GM18520 (cell line): ENCODE results near the gene DUSP2.

Experiments used
- ATAC-seq: cut with Tn5 transposase; IDR thresholded peaks from one replicate; pipeline ENCODE4 v1.9.1; 2021; ENCODE audit not compliant: unreplicated experiment

The DUSP2 gene, protein sequence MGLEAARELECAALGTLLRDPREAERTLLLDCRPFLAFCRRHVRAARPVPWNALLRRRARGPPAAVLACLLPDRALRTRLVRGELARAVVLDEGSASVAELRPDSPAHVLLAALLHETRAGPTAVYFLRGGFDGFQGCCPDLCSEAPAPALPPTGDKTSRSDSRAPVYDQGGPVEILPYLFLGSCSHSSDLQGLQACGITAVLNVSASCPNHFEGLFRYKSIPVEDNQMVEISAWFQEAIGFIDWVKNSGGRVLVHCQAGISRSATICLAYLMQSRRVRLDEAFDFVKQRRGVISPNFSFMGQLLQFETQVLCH

DNA sequence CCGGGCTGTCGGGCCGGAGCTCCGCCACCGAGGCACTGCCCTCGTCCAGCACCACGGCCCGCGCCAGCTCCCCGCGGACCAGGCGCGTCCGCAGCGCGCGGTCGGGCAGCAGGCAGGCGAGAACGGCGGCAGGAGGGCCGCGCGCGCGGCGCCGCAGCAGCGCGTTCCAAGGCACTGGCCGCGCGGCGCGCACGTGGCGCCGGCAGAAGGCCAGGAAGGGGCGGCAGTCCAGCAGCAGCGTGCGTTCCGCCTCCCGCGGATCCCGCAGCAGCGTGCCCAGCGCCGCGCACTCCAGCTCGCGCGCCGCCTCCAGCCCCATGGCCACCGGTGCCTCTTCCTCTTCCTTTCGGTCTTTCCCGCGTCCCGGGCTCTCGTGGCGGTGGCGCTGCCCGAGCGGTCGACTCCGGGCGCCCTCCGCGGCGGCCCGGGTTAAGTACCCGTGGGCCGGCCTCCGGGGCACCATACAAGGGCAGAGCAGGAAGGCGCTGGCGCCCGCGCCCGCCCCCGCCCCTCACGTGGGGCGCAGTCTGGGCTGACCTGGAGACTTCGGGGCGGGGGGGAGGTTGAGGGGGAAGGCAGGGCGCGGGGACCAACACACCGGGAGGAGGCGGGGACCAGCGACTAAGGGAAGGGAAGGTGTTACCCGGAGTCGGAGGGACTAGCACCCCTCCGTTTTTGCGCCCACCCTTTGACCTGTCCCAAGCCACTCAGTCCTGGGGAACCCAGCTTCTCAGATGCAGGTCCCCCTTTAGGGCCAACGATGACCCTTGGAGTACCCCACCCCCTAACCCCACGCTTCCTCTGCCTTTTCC lies at the start of gene DUSP2:
TSS of gene DUSP2 (minus strand) at position 405 of the 812 bp plus-strand sequence. CDS start at position 319, 86 bp downstream.
- ATAC-seq = peak; percentile 38

DNA sequence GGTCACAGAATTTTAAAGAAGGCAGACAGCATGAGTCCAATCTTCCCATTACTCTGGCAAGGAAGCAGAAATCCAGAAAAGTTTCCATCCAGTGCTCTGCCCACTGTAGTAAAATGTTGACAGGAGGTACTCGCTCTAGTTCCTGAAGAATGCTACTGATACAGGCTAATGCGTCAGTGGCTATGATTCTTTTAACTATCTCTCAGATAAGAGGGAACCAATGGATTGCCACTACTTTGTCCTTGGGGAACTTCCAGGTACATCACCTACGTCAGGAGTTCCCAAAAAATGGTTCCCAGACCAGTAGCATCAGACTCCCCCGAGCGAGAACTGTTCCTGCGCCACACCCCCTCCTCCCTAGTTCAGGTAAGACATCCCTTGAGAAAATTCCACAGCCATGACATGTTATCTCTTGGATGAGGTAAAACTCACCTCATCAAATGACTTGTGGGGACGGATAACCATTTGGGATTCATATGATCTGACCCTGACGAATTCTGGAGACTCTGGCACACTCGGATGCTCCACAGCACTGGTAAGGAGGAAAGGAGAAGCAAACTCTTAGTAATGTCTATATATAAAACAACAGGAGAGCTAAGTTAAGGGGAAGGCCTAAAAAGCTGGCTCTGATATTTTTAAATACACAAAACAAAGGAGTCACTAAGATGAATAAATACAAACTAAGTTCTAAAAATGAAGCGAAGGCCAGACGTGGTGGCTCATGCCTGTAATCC lies 46.9 kb upstream of the DUSP2 start:
- ATAC-seq = no peak

DNA sequence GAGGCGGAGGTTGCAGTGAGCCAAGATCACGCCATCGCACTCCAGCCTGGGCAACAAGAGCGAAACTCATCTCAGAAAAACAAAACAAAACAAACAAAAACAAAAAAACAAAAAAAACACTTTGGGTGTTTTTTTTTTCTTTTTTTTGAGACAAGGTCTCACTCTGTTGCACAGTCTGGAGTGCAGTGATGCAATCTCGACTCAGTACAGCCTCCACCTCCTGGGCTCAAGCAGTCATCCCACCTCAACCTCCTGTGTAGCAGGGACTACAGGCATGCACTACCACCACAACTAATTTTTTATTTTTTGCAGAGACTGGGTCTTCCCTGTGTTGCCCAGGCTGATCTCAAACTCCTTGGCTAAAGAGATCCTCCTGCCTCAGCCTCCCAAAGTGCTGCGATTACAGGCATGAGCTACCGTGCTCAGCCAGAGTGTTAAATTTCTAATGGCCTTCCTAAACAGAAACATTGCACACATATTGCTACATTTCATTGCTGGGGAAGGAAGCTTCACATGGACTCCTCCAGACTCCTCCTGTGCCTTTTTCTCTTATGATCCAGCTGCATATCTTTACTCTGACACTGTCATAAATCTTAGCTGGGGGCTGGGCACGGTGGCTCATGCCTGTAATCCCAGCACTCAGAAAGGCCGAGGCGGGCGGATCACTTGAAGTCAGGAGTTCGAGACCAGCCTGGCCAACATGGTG lies 43.7 kb upstream of the DUSP2 start:
- ATAC-seq = no peak

DNA sequence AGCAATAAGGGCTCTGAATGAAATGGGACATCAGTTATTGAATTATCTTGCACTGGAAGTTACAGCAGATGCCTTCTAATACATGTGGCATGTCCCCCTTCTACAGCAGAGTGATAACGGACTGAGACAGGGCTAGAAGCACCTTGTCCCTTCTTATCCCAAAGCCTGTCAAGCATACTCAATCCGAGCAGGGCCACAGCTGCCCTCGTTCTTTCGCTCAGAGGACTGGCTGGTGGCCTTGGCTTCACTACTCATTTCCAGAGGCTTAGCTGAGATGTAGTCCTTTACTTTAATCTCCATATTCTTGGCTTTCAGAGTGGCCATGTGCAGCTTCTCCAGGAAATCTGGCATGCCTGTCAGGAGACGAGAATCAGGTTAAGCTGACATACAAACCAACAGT lies 41.3 kb upstream of the DUSP2 start:
- ATAC-seq = no peak

DNA sequence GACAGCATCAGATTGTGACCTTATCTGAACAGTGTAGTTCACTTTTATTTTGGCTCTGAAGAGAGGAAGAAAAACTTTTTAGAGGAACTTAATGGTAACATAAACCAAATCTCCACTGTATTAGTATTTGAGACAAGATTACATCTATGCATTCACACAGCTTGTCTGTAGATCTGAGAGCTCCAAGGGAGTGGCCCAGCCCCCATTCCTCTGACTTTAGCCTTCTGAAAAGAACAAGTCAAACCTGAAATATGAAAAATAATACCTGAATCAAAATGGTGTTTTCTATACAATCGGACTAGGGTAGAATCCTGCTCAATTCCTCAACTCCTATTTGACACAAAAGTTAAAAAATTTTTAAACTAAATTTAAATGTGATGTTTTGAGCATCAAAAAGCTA lies 40.3 kb upstream of the DUSP2 start:
- ATAC-seq = no peak

DNA sequence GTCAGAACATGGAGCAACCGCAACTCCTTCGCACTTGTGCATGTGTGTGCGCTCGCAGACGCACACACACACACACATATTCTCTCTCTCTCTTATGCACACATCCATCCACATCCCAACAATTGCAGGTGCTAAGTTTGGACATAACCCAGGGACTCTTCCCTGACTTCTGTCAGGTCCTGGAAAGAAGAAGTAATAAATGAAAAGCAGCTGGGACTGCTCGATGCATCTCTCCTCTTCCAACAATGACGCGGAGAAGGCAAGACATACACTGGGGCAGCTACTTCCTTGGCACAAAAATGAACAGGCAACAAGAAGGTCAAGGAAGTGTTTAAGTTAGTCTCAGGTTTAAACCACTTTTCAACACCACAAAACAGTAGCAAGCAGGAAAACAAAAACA lies 39.7 kb upstream of the DUSP2 start:
- ATAC-seq = no peak

DNA sequence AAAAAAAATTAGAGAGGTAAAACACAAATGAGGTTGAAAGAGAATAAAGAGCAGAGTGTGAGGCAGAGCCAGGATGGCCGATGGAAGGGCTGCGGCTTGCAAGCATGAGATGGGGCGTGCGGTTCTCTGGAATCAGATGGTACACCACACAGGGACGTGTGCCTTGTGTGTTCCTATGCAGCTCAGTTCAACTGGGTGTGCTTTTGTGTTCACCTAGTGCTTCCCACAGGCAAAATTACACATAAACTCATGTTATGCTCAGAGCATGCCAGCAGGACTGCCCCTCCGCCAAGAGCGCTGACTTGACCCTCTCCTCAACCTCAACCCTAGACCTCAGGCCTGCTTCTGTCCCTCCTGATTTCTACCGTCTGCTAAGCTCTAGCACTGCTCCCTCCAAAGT lies 38.9 kb upstream of the DUSP2 start:
- ATAC-seq = no peak

DNA sequence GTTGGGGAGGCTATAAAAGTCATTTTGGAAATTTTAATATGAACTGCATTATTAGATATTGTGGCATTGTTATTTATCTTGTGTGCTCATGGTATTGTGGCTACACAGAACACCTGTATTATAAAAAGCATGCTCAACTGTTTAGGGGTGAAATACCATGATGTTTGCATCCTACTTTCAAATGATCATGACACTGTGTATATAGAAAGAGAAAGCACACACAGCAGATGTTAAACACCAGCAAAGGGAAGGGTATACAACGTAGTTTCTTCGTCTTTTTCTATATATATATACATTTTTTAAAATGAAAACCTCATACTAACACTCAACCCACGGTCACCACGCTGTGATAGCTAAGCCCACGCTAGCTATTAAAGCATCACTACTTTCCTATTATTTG lies 36.3 kb upstream of the DUSP2 start:
- no peak for ATAC-seq

DNA sequence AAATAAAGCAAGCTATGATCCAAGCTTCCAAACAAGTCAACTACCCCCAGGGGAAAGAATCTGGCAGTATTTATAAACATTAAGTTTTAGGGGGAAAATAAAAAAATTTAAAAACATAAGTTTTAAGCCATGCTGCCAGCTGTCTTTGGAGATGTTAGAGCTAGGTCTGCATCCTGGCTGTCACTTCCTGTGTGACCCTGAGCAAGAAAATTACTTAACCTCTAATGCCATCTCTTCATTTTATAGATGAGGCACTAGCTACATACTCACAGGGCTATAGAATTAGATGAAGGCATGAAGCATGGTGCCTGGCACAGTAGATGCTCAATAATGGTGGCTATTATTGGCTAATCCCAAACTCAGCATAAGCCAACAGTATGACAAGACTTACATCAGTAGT lies 35.3 kb upstream of the DUSP2 start:
- ATAC-seq = no peak

DNA sequence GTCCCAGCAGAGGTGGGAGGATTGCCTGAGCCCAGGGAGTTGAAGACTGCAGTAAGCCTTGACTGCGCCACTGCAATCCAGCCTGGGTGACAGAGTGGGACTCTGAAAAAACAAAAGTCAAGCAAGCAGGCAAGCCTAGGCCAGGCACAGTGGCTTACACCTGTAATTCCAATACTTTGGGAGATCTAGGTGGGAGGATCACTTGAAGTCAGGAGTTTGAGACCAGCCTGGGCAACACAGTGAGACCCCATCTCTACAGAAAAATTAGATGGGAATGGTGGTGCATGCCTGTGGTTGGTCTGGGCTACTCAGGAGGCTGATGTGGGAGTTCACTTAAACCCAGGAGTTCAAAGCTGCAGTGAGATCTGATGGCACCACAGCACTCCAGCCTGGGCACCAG lies 34.8 kb upstream of the DUSP2 start:
- ATAC-seq = no peak

DNA sequence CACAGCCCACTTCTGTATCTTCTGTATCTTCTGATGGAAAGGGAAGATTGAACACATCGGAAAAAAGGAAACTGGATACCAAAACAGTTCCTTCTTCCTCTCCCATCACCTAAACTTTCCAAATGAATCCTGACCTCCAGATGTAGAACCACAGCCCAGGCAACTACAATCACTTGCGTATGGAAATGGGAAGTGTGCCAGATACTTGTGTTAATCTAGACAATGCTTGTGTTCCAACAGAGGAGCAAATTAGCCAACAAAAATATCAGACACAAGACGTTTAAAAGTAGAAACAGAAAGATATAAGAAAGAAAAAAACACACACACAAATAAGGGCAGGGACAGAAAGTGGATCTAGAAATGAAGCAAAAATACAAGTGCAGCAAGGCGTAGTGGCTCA lies 31.4 kb upstream of the DUSP2 start:
- ATAC-seq = no peak

DNA sequence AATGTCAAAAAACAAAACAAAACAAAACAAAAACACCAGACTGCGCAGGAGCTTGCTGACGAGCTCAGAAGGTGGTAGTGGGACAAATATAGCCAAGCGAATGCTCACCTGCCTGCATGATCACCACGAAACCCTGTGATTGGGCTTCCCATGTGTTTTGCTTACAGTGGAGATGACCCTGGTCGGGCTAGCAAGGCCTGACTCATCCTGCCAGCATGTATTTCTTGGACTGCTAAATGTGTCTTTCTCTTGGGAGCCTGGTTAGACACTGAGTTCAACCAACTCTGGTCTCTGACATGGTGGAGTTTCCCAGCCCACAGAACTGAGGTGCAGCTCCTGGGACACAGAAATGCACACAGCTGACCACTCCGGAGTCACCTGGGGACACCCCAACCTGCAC lies 30.7 kb upstream of the DUSP2 start:
- ATAC-seq = no peak

DNA sequence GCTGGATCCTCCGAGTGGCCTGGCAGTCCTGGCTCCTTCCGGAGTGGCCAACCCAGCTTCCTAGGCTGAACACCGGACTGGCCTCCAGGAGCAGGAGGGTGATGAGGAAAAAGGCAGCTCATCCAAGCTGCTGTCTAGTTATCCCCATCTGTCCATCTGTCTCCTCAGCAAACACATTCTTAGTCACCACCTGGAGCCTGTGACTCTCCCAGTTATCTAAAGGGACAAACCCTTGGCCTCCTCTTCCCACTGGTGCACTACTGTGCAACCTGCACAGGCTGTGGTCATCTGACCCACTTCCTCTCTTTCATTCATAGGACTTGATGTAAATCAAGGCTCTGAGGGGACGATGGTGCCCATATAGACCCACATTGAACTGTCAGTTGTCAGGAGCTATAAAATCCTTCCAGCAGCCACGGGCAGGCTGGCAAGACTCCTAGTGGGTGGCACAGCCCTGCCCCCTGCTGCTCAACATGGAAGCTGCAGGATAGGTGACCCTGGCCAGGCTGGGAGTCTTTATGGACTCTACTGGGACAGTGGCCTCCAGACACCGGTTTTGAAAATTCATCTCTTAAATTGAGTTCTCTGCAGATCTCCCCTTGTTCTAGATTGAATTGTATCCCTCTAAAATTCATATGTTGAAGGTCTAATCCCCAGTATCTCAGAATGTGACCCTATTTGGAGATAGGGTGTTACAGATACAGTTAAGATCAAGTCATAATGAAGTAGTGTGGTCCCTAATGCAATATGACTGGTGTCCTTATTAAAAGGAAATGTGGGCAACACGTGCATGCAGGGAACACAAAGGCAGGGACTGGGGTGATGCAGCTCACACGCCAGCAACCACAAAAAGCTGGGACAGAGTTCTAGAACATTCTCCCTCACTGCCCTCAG lies 29.3 kb upstream of the DUSP2 start:
- peak; percentile 85 for ATAC-seq

DNA sequence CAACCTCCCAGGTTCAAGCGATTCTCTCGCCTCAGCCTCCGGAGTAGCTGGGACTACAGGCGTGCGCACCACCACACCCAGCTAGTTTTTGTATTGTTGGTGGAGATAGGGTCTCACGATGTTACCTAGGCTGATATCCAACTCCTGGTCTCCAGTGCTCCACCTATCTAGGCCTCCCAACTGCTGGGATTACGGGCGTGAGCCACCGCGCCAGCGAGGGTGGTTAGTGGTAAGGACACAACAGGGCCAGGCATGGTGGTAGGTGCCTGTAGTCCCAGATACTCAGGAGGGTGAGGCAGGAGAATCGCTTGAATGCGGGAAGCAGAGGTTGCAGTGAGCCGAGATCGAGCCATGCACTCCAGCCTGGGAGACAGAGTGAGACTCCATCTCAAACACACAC lies 26.6 kb upstream of the DUSP2 start:
- no peak for ATAC-seq

DNA sequence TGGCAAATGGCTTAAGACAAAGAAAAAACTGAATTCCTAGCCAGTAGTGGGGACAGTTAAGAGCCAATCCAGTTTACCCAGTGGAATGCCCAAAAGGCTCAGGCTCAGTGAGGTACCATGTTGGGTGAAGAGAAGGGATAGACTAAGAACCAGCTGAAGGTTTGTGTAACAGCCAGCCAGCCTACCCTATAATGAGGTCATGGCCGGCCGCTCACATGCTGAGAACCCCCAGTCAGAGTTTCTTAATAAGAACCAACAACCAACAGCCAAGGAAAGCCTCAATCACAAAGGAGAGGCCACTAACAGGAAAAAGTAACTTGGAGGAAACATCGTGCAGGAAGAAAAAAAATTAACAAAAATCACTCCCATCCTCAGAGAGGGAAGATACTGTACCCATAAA lies 25.4 kb upstream of the DUSP2 start:
- ATAC-seq = no peak

DNA sequence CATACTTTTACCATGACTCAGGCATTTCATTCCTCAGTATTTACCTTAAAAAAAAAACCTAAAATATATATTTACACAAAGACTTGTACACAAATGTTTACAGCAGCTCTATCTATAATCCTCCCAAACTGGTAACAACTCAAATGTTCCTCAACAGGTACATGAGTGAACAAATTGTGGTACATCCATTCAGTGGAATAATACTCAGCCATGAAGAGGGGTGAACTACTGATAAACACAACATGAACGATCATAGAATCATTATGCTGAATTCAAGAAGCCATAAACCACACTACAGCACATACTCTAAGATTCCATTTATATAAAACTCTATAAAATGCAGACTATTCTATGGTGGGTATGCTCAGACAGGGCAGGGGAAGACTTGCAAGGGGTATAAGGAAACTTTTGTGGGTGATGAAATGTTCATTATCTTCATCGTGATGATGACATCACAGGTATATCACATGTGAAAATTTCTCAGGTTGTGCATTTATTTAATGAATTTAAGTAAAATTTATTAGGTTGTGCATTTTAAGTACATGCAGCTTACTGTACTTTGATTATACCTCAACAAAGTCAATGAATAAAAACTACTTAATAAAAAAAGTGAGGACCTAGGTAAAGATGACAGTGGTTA lies 24.7 kb upstream of the DUSP2 start:
- ATAC-seq = no peak

DNA sequence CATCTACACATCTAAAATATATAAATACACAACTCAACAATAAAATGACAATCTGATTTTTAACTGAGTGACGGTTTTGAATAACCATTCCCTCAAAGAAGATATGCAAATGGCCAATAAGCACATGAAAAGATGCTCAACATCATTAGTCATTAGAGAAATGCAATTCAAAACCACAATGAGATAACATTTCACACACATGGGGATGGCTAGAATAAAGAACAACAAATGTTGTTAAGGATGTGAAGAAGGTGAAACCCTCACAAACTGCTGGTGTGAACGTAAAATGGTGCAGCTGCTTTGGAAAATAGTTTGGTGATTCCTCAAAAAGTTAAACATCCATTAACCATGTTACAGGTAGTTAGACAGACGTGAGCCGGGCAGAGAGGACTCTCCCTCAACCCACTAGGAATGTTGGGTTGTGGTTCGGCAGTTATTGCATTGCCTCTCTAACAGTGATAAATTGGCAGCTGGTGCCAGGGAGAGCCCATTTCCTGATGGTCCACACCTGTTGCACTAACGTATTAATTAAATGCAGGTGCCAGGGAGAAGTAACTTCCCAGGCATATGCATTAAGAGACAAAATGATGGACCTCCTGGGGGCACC lies 22.3 kb upstream of the DUSP2 start:
- ATAC-seq = no peak

DNA sequence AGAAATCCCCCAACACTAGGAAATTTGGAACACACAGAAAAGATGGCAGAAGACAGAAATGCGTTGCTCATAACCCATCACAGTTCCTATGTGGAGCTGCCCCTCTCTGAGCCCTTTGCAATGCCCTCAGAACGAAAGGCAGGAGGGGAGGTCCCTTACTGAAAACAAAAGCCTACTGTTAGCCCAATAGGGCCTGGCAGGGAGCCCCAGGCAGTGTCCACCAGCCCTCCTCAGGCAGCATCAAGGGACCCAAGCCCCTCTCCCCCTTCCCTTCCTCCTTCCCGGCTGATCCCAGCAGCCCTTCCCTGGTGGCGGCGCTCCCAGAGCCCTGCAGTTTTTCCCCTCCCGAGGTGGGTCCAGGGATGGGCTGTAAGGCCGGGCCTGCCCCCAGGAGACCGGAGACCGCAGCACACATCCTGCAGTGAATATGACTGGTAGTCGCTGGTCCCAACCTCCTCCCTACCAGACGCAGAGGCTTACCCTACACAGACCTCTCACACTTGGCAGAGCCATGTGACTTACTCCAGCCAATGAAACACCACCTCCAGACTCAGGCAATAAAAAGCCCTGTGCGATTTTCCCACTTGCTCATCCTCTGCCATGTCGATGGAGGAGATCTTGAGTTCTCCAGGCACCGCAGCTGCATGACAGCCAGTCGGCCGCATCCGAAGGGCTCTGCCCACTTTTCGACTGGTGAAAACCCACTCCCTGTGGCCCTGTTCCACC lies 19.4 kb upstream of the DUSP2 start:
- peak; percentile 77 for ATAC-seq
